ENCODE results near the gene PDXK. TPM values are rescaled to one million over a fixed set of nuclear protein-coding genes. Genes with fewer than 3 reads are reported as not detected.

Gene PDXK
- polyA plus RNA-seq, 1 donor (not counting 4 experiments of a cell fraction or from before 2014, with no cell fraction given): 144 TPM

- FAIRE-seq (no peak), DNase-seq (ENCODE audit: low read depth, low spot score) (no peak)
- TF ChIP-seq CTCF (optimal IDR thresholded peaks at IDR 0.05 in 1 of 3, IDR thresholded peaks at IDR 0.05 in 1 of 3, conservative IDR thresholded peaks at IDR 0.05 in 1 of 3; ENCODE audit: extremely low read depth in 1 of 3, insufficient read depth in 2 of 3, low read length in 3 of 3) (no peak), EZH2 (IDR thresholded peaks at IDR 0.05; ENCODE audit: low read length) (no peak)
- Histone ChIP-seq H4K20me1 (ENCODE audit: control insufficient read depth, extremely low read depth, insufficient read depth, low read length) (peaks cover 8% of the 10 kb centered on the region), H2AFZ (ENCODE audit: control insufficient read depth, low read length) (no peak overlapping the region), H3K9me1 (ENCODE audit: control insufficient read depth, extremely low read depth, insufficient read depth, low read length) (no peaks in the 10 kb centered on the region), H3K4me1 (ENCODE audit: control insufficient read depth, extremely low read depth, insufficient read depth, low read length) (peaks cover 34% of the 10 kb centered on the region), H3K4me3 (ENCODE audit: control insufficient read depth in 2 of 3, extremely low read depth in 1 of 3, insufficient read depth in 2 of 3, low read depth in 1 of 3, low read length in 3 of 3) (no peak overlapping the region), H3K79me2 (ENCODE audit: control insufficient read depth, insufficient read depth, low read length) (no peaks in the 10 kb centered on the region), H3K27ac (ENCODE audit: control insufficient read depth, insufficient read depth, low read length) (peak overlapping the region; percentile 71), H3K9ac (ENCODE audit: control insufficient read depth, extremely low read depth, insufficient read depth, low read length) (no peak overlapping the region), H3K4me2 (ENCODE audit: control insufficient read depth, extremely low read depth, insufficient read depth, low read depth, low read length) (no peak overlapping the region), H3K9me3 (ENCODE audit: control insufficient read depth, low read depth, low read length) (no peaks in the 10 kb centered on the region), H3K36me3 (ENCODE audit: control insufficient read depth in 2 of 2, extremely low read depth in 1 of 2, insufficient read depth in 2 of 2, low read length in 2 of 2) (peaks cover 27 to 39% of the 10 kb centered on the region in 2 experiments), H3K27me3 (ENCODE audit: control insufficient read depth, extremely low read depth, insufficient read depth, low read length) (no peaks in the 10 kb centered on the region)
- dilution Hi-C loops (cut with MboI; ENCODE audit: extremely low pct_ligation_motif_present, low sequenced_read_pairs): no loop called here
Measured at GRCh38 chr21:43761886-43762285, 43.0 kb downstream of the PDXK start.

- no peak for TF ChIP-seq EZH2 (IDR thresholded peaks at IDR 0.05; ENCODE audit: low read length)
- dilution Hi-C loops (cut with MboI; ENCODE audit: extremely low pct_ligation_motif_present, low sequenced_read_pairs): no loop called here
- Histone ChIP-seq H2AFZ (ENCODE audit: control insufficient read depth, low read length) (no peak overlapping the region), H3K4me2 (ENCODE audit: control insufficient read depth, extremely low read depth, insufficient read depth, low read depth, low read length) (no peak overlapping the region), H3K27ac (ENCODE audit: control insufficient read depth, insufficient read depth, low read length) (peak overlapping the region; percentile 71), H3K4me1 (ENCODE audit: control insufficient read depth, extremely low read depth, insufficient read depth, low read length) (peaks cover 35% of the 10 kb centered on the region), H3K36me3 (ENCODE audit: control insufficient read depth in 2 of 2, extremely low read depth in 1 of 2, insufficient read depth in 2 of 2, low read length in 2 of 2) (peaks cover 22 to 34% of the 10 kb centered on the region in 2 experiments), H3K9ac (ENCODE audit: control insufficient read depth, extremely low read depth, insufficient read depth, low read length) (peak overlapping the region; percentile 35), H4K20me1 (ENCODE audit: control insufficient read depth, extremely low read depth, insufficient read depth, low read length) (peaks cover 8% of the 10 kb centered on the region), H3K27me3 (ENCODE audit: control insufficient read depth, extremely low read depth, insufficient read depth, low read length) (no peaks in the 10 kb centered on the region), H3K79me2 (ENCODE audit: control insufficient read depth, insufficient read depth, low read length) (no peaks in the 10 kb centered on the region), H3K9me1 (ENCODE audit: control insufficient read depth, extremely low read depth, insufficient read depth, low read length) (no peaks in the 10 kb centered on the region), H3K4me3 (ENCODE audit: control insufficient read depth in 2 of 3, extremely low read depth in 1 of 3, insufficient read depth in 2 of 3, low read depth in 1 of 3, low read length in 3 of 3) (no peak overlapping the region), H3K9me3 (ENCODE audit: control insufficient read depth, low read depth, low read length) (no peaks in the 10 kb centered on the region)
- FAIRE-seq (peak; percentile 99), DNase-seq (ENCODE audit: low read depth, low spot score) (peak; percentile 80)
Measured at GRCh38 chr21:43762303-43763128, 43.6 kb downstream of the PDXK start.
